K562 (cell line): ENCODE measurements around the gene PPP1R12B. TPM values are rescaled to one million over a fixed set of nuclear protein-coding genes. Genes with fewer than 3 reads are reported as not detected.

ENCODE experiments used
- ATAC-seq: fragments of 200-7000 bp; cut with Tn5 transposase; 3 replicates; pipeline ENCODE4 v1.9.1; 2020; ENCODE audit warnings: moderate library complexity
- BruUV-seq: library from RNA; stranded (reverse); fragments of 400-500 nt; replicated peaks from 2 replicates; lab custom pipeline; 2021; lab: Mats Ljungman, UMichigan
- CTCF ChIA-PET: fragments of 300-600 bp; formaldehyde crosslinking; extraction: SDS; loops from one replicate; lab custom pipeline; 2021; ENCODE audit warnings: low intra/inter-chr PET ratio; lab: Yijun Ruan, JAX
- POLR2A ChIA-PET: fragments of 300-600, 350-650 bp; sonication (Branson Sonifier 250); formaldehyde crosslinking; extraction: SDS; loops from one replicate; lab custom pipeline; 2021; ENCODE audit warnings: antibody characterized with exemption, inconsistent platforms; lab: Yijun Ruan, JAX
- DNase-seq, 4 experiments: peaks; one replicate each; pipeline versions ENCODE4 v3.0.0 to v3.0.0-alpha.2; 2011 to 2018; ENCODE audit warnings: low spot score in 3 of 4, mixed read lengths in 3 of 4; ENCODE audit errors: extremely low read depth in 1 of 4
- FAIRE-seq: peaks from 2 replicates; lab custom pipeline; 2011; peaks lifted over from hg19 to GRCh38; lab: Jason Lieb, UNC
- H2AFZ ChIP-seq: 2 replicates; pipeline ENCODE4 v1.6.0; 2011; ENCODE audit warnings: low read depth, low read length, control low read depth, inconsistent platforms
- H3K27ac ChIP-seq: fragments of 200-600 bp; 3 replicates; pipeline ENCODE4 v1.8.0; 2011; ENCODE audit warnings: low read depth, mild to moderate bottlenecking, control low read depth, inconsistent platforms, low read length, moderate library complexity, mixed read lengths; ENCODE audit errors: extremely low read depth
- H3K27me3 ChIP-seq, 2 experiments: fragments of 300-600 bp in 1 of 2; 2 replicates in 1 of 2; 3 replicates in 1 of 2; pipeline versions ENCODE4 v1.6.0 to v1.8.0; 2011; ENCODE audit warnings: inconsistent platforms in 2 of 2, low read length in 2 of 2, mild to moderate bottlenecking in 1 of 2, mixed read lengths in 1 of 2, moderate library complexity in 1 of 2; ENCODE audit not compliant: control insufficient read depth in 2 of 2, insufficient read depth in 2 of 2
- H3K36me3 ChIP-seq: fragments of 300-600 bp; 3 replicates; pipeline ENCODE4 v1.8.0; 2011; ENCODE audit warnings: mild to moderate bottlenecking, low read length, inconsistent platforms; ENCODE audit not compliant: control insufficient read depth, insufficient read depth
- H3K4me1 ChIP-seq, 2 experiments: fragments of 200-600 bp in 1 of 2; replicated peaks in 1 of 2; 2 replicates in 1 of 2; 3 replicates in 1 of 2; pipeline versions ENCODE4 v1.5.1 to v1.8.0; 2011; ENCODE audit warnings: inconsistent platforms in 2 of 2, low read length in 2 of 2, mild to moderate bottlenecking in 1 of 2, mixed read lengths in 1 of 2, moderate library complexity in 1 of 2; ENCODE audit not compliant: control insufficient read depth in 2 of 2, insufficient read depth in 2 of 2
- H3K4me2 ChIP-seq: 2 replicates; pipeline ENCODE4 v1.6.1; 2011; ENCODE audit warnings: low read length, control low read depth, inconsistent platforms, mixed read lengths; ENCODE audit not compliant: insufficient read depth
- H3K4me3 ChIP-seq: fragments of 200-600 bp; sonication (generic), shearing (Covaris generic); 2 replicates; pipeline ENCODE4 v1.5.1; 2016; ENCODE audit warnings: control low read depth, inconsistent platforms
- H3K79me2 ChIP-seq: fragments of 200-600 bp; 3 replicates; pipeline ENCODE4 v1.8.0; 2011; ENCODE audit warnings: low read length, inconsistent platforms; ENCODE audit not compliant: control insufficient read depth, insufficient read depth
- H3K9ac ChIP-seq, 2 experiments: 2 replicates each; pipeline versions ENCODE4 v1.6.0 to v1.6.1; 2011; ENCODE audit warnings: low read depth in 2 of 2, low read length in 2 of 2, control low read depth in 1 of 2, inconsistent platforms in 1 of 2, mild to moderate bottlenecking in 1 of 2, mixed read lengths in 1 of 2; ENCODE audit not compliant: insufficient read depth in 1 of 2
- H3K9me1 ChIP-seq: one replicate; pipeline ENCODE4 v1.6.0; 2011; ENCODE audit warnings: inconsistent platforms, mild to moderate bottlenecking, low read length, moderate library complexity; ENCODE audit not compliant: control insufficient read depth, insufficient read depth
- H3K9me3 ChIP-seq: replicated peaks from 2 replicates; pipeline ENCODE4 v1.5.1; 2011; ENCODE audit warnings: low read depth, low read length, inconsistent platforms; ENCODE audit not compliant: control insufficient read depth, insufficient read depth
- H4K20me1 ChIP-seq: replicated peaks from 2 replicates; pipeline ENCODE4 v1.6.1; 2011; ENCODE audit warnings: low read length, inconsistent platforms, mixed read lengths; ENCODE audit not compliant: control insufficient read depth, insufficient read depth
- CREB3 ChIP-seq: fragments of 450-650 bp; conservative IDR thresholded peaks from 2 replicates; pipeline ENCODE4 v1.6.1; 2016; ENCODE audit warnings: missing genetic modification characterization, low read depth, mild to moderate bottlenecking, missing compliant biosample characterization, moderate library complexity
- ELF1 ChIP-seq: fragments of 200-800 bp; sonication (Bioruptor generic); IDR thresholded peaks from 2 replicates; pipeline ENCODE4 v1.6.1; 2016; ENCODE audit warnings: missing genetic modification characterization, missing compliant biosample characterization
- KDM5B ChIP-seq: fragments of 200-600 bp; sonication (generic); IDR thresholded peaks from 2 replicates; pipeline ENCODE4 v1.6.1; 2012; ENCODE audit warnings: low read depth, mild to moderate bottlenecking, moderate library complexity, low read length, control low read depth, inconsistent platforms; ENCODE audit not compliant: insufficient replicate concordance
- MEIS2 ChIP-seq: fragments of 450-650 bp; IDR thresholded peaks from 2 replicates; pipeline ENCODE4 v1.6.1; 2014; ENCODE audit warnings: mild to moderate bottlenecking; ENCODE audit not compliant: partially characterized antibody
- NFIC ChIP-seq: fragments of 450-650 bp; IDR thresholded peaks from 2 replicates; pipeline ENCODE4 v1.6.1; 2017; ENCODE audit warnings: mild to moderate bottlenecking, inconsistent platforms
- NFYB ChIP-seq: IDR thresholded peaks from 2 replicates; pipeline ENCODE4 v1.6.1; 2011; ENCODE audit warnings: mild to moderate bottlenecking, moderate library complexity; ENCODE audit not compliant: insufficient read length; ENCODE audit errors: extremely low read depth
- PBX2 ChIP-seq, 2 experiments: IDR thresholded peaks in 1 of 2; conservative IDR thresholded peaks in 1 of 2; 2 replicates each; pipeline ENCODE4 v1.6.1; 2016; ENCODE audit warnings: low read depth in 2 of 2, mild to moderate bottlenecking in 1 of 2, missing compliant biosample characterization in 1 of 2, missing genetic modification characterization in 1 of 2, moderate library complexity in 1 of 2
- ZSCAN29 ChIP-seq: fragments of 450-650 bp; IDR thresholded peaks from 2 replicates; pipeline ENCODE4 v1.6.1; 2017
- ZZZ3 ChIP-seq: fragments of 450-650 bp; IDR thresholded peaks from 2 replicates; pipeline ENCODE4 v1.6.1; 2016; ENCODE audit warnings: antibody characterized with exemption, mild to moderate bottlenecking, moderate library complexity
- WGBS: fragments of 100-300 bp; shearing (Covaris generic); methylation state at CpG from one replicate; pipeline ENCODE4 v1.1.6; 2016; ENCODE audit warnings: low coverage, mixed read lengths; ENCODE audit not compliant: insufficient coverage; ENCODE audit errors: missing lambda C conversion rate; 5-methylcytosine and 5-hydroxymethylcytosine counted together
- in situ Hi-C: fragments of 300-500 bp; cut with MboI; formaldehyde crosslinking; loops from 4 replicates; pipeline ENCODE4 v1.15.0; 2018; ENCODE audit warnings: inconsistent platforms, mixed read lengths
- intact Hi-C: fragments of 100-400 bp; cut with micrococcal nuclease; formaldehyde crosslinking; loops from 2 replicates; pipeline ENCODE4 v1.14.2; 2022
- polyA plus RNA-seq, 8 experiments: library from polyadenylated mRNA; depleted of rRNA in 4 of 8; stranded (reverse) in 5 of 8; unstranded in 3 of 8; fragments of >200 nt; fragmentation: Nextera tagmentation in 2 of 8; fragmentation: Illumina TruSeq in 1 of 8; extraction: Ambion mirVana in 2 of 8; extraction: Trizol in 1 of 8; gene quantifications; 2 replicates each; pipeline versions ENCODE4 v1.2.1 to v1.2.3, GENCODE V29; 2011 to 2014; ENCODE audit warnings: inconsistent platforms in 1 of 8, missing spikeins in 1 of 8
- total RNA-seq, 7 experiments: library from RNA; depleted of rRNA in 6 of 7; stranded (reverse); fragments of >200 nt in 6 of 7; fragmentation: Illumina TruSeq in 2 of 7; extraction: Trizol in 2 of 7; gene quantifications; 2 replicates each; pipeline versions ENCODE4 v1.2.1 to v1.2.3, GENCODE V29; 2011 to 2021; ENCODE audit warnings: low replicate concordance in 1 of 7
- TF ChIP-seq, protein P1 (sequence below): fragments of 450-650 bp; formaldehyde crosslinking; IDR thresholded peaks from 2 replicates; pipeline ENCODE4 v1.4.0; 2022; ENCODE audit warnings: mild to moderate bottlenecking, moderate library complexity
- TF ChIP-seq, protein P2 (sequence below): fragments of 450-650 bp; formaldehyde crosslinking; IDR thresholded peaks from 2 replicates; pipeline ENCODE4 v1.4.0; 2020; ENCODE audit warnings: mild to moderate bottlenecking, moderate library complexity
- TF ChIP-seq, protein P3 (sequence below): fragments of 450-650 bp; IDR thresholded peaks from 2 replicates; pipeline ENCODE4 v1.6.1; 2016

Gene PPP1R12B
- total and polyA plus RNA-seq, 9 of the 15 experiments (the other 6 are each of a cell fraction or from before 2014, with no cell fraction given) = 0.73 to 16.9 (median 13.6) TPM

DNA sequence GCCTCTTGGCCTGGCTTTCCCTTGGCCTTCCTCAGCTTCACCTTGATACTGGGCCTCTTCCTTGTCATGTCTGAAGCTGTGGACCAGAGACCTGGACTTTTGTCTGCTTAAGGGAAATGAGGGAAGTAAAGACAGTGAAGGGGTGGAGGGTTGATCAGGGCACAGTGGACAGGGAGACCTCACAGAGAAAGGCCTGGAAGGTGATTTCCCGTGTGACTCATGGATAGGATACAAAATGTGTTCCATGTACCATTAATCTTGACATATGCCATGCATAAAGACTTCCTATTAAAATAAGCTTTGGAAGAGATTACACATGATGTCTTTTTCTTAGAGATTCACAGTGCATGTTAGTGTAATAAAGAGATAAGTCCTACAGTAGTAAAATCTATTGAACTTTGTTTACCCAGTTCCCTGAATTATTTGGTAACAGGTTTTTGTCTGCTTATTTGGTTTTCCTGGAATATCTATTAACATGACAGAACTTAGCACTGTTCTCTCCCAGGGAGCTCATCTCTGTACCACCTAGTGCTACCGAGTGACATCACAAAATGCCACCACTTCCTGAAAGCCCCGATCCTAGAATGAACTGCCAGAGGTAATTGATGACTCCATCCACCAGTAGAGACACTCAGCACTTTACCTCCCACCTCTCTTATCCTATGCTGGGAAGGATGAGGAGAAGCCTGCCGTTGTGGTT is 29.0 kb upstream of the PPP1R12B start:
- POLR2A ChIA-PET = interaction anchor here (0.6 kb wide), 1 partner anchor 10 kb away, joined by 3 read pairs; no protein-coding TSS in a partner anchor
- ATAC-seq (no peak), FAIRE-seq (no peak), DNase-seq (no peak)
- in situ Hi-C loops = loop anchor here (25.0 kb wide), 1 partner anchor 107 kb away; no protein-coding TSS in a partner anchor
- Histone ChIP-seq H3K4me2 (no peak overlapping the region), H3K9ac (no peak overlapping the region; a peak in 1 of 4 replicates), H3K79me2 (no peaks in the 10 kb centered on the region), H3K4me1 (peaks cover 0 to 12% of the 10 kb centered on the region in 2 experiments; a peak in 1 of 5 replicates), H3K9me1 (no peaks in the 10 kb centered on the region), H4K20me1 (no peaks in the 10 kb centered on the region), H3K27ac (no peak overlapping the region), H3K27me3 (peaks cover 16 to 36% of the 10 kb centered on the region in 2 experiments), H3K4me3 (no peak overlapping the region), H3K36me3 (no peaks in the 10 kb centered on the region), H3K9me3 (no peaks in the 10 kb centered on the region), H2AFZ (no peak overlapping the region)
- no peak for TF ChIP-seq KDM5B
- TF ChIP-seq, protein P1, sequence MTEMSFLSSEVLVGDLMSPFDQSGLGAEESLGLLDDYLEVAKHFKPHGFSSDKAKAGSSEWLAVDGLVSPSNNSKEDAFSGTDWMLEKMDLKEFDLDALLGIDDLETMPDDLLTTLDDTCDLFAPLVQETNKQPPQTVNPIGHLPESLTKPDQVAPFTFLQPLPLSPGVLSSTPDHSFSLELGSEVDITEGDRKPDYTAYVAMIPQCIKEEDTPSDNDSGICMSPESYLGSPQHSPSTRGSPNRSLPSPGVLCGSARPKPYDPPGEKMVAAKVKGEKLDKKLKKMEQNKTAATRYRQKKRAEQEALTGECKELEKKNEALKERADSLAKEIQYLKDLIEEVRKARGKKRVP (CRISPR knock-in tag) = no peak
- no peak for TF ChIP-seq ZSCAN29
- TF ChIP-seq NFIC = no peak
- TF ChIP-seq ZZZ3 = no peak
- TF ChIP-seq MEIS2 = peak; percentile 6
- TF ChIP-seq, protein P2, sequence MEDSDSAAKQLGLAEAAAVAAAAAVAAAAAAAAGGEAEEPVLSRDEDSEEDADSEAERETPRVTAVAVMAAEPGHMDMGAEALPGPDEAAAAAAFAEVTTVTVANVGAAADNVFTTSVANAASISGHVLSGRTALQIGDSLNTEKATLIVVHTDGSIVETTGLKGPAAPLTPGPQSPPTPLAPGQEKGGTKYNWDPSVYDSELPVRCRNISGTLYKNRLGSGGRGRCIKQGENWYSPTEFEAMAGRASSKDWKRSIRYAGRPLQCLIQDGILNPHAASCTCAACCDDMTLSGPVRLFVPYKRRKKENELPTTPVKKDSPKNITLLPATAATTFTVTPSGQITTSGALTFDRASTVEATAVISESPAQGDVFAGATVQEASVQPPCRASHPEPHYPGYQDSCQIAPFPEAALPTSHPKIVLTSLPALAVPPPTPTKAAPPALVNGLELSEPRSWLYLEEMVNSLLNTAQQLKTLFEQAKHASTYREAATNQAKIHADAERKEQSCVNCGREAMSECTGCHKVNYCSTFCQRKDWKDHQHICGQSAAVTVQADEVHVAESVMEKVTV (CRISPR knock-in tag) = no peak
- no peak for TF ChIP-seq PBX2 (CRISPR knock-in tag; IDR thresholded peaks at IDR 0.05; ENCODE audit: low read depth)
- 0 out of 2 replicates have a peak, but pooled peaks have one; percentile 13 for TF ChIP-seq PBX2 (tag; conservative IDR thresholded peaks at IDR 0.05; ENCODE audit: low read depth)
- peak; percentile 8 for TF ChIP-seq NFYB
- TF ChIP-seq, protein P3, sequence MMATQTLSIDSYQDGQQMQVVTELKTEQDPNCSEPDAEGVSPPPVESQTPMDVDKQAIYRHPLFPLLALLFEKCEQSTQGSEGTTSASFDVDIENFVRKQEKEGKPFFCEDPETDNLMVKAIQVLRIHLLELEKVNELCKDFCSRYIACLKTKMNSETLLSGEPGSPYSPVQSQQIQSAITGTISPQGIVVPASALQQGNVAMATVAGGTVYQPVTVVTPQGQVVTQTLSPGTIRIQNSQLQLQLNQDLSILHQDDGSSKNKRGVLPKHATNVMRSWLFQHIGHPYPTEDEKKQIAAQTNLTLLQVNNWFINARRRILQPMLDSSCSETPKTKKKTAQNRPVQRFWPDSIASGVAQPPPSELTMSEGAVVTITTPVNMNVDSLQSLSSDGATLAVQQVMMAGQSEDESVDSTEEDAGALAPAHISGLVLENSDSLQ = peak; percentile 80
- TF ChIP-seq ELF1 (tag) = 0 out of 2 replicates have a peak, but pooled peaks have one; percentile 21
- TF ChIP-seq CREB3 (tag) = no peak
- WGBS = 3% methylated on average over 4 of the region's 4 CpGs
- no TSS peak for BruUV-seq
- CTCF ChIA-PET = no interaction called here
- intact Hi-C loops = loop anchor here (5.0 kb wide), 1 partner anchor 398 kb away; no protein-coding TSS in a partner anchor
